Esophagus (tissue), 2 donors: Measurements from ENCODE around the gene ARHGAP32. TPM values are rescaled to one million over a fixed set of nuclear protein-coding genes. Genes with fewer than 3 reads are reported as not detected.
"Not testable (repeated sequence)": the region's sequence is repeated elsewhere in the genome, so short reads cannot be mapped to it uniquely, and the experiment has no call there.

Experiments used
- H3K27ac ChIP-seq, 2 donors: one replicate each; pipeline ENCODE4 v1.5.1; 2013; ENCODE audit warnings: low read depth in 2 of 2, mild to moderate bottlenecking in 2 of 2, inconsistent platforms in 1 of 2, low read length in 1 of 2, moderate library complexity in 1 of 2
- H3K27me3 ChIP-seq, 2 donors: one replicate each; pipeline ENCODE4 v1.6.1; 2013; ENCODE audit warnings: low read length in 2 of 2, control low read depth in 1 of 2, mild to moderate bottlenecking in 1 of 2; ENCODE audit not compliant: insufficient read depth in 2 of 2, control insufficient read depth in 1 of 2
- H3K36me3 ChIP-seq, 2 donors: one replicate each; pipeline ENCODE4 v1.6.1; 2013; ENCODE audit warnings: low read length in 1 of 2; ENCODE audit not compliant: control insufficient read depth in 2 of 2, insufficient read depth in 2 of 2
- H3K4me1 ChIP-seq, 2 donors: one replicate each; pipeline ENCODE4 v1.6.1; 2013; ENCODE audit warnings: low read length in 1 of 2; ENCODE audit not compliant: control insufficient read depth in 2 of 2, insufficient read depth in 2 of 2
- H3K4me3 ChIP-seq, 2 donors: one replicate each; pipeline ENCODE4 v1.5.1; 2013; ENCODE audit warnings: low read length in 2 of 2, mild to moderate bottlenecking in 2 of 2, low read depth in 1 of 2, moderate library complexity in 1 of 2
- H3K9me3 ChIP-seq, 2 donors: one replicate each; pipeline ENCODE4 v1.6.1; 2013; ENCODE audit warnings: mild to moderate bottlenecking in 2 of 2, low read depth in 1 of 2, low read length in 1 of 2, moderate library complexity in 1 of 2; ENCODE audit not compliant: control insufficient read depth in 2 of 2, insufficient read depth in 1 of 2
- WGBS, 2 donors: extraction: QIAGEN DNeasy Blood & Tissue Kit; methylation state at CpG; one replicate each; pipeline ENCODE4 v1.1.7; 2013; 5-methylcytosine and 5-hydroxymethylcytosine counted together
- polyA plus RNA-seq, 2 donors: library from polyadenylated mRNA; stranded (reverse); fragments of 200-250 nt; gene quantifications; one replicate each; pipeline ENCODE4 v1.2.3, GENCODE V29; 2013
- donor health status: healthy with polysubstance abuse.
- donor health status: Bipolar disorder and iron deficiency.

Gene ARHGAP32
- polyA plus RNA-seq, 2 donors = 17.8 to 18.9 TPM

- peak overlapping the region in 1 of 2 donors; percentile 22 for H3K27ac ChIP-seq
- no peaks in the 10 kb centered on the region for H3K27me3 ChIP-seq
- WGBS, 2 donors = 56 to 59% methylated on average over 8 of the region's 8 CpGs
- no peaks in the 10 kb centered on the region for H3K9me3 ChIP-seq
- H3K36me3 ChIP-seq = no peaks in the 10 kb centered on the region
- H3K4me3 ChIP-seq = no peak overlapping the region
- H3K4me1 ChIP-seq = no peaks in the 10 kb centered on the region
Observed at GRCh38 chr11:129141748-129142523, 50.2 kb downstream of the ARHGAP32 start.

DNA sequence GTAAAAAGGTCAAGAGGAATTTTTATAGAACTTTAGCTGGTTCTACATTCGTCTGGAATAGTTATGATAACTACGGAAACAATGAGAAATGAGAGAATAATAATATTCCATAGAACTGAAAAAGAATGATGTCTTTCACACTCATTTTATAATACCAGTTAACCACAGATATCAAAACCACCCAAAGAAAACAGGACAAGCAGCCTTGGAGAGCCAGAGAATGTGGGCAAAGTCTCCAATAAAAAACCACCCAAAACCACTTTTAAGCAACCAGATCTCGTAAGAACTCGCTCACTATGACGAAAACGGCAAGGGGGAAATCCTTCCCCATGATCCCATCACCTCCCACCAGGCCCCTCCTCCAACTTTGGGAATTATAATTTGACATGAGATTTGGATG is 60.8 kb downstream of the ARHGAP32 start:
- H3K4me1 ChIP-seq = no peaks in the 10 kb centered on the region
- no peaks in the 10 kb centered on the region for H3K27me3 ChIP-seq
- no peaks in the 10 kb centered on the region for H3K36me3 ChIP-seq
- no peak overlapping the region for H3K4me3 ChIP-seq
- H3K9me3 ChIP-seq = no peaks in the 10 kb centered on the region
- 88 to 90% methylated on average over 6 of the region's 6 CpGs for WGBS, 2 donors
- H3K27ac ChIP-seq = no peak overlapping the region

DNA sequence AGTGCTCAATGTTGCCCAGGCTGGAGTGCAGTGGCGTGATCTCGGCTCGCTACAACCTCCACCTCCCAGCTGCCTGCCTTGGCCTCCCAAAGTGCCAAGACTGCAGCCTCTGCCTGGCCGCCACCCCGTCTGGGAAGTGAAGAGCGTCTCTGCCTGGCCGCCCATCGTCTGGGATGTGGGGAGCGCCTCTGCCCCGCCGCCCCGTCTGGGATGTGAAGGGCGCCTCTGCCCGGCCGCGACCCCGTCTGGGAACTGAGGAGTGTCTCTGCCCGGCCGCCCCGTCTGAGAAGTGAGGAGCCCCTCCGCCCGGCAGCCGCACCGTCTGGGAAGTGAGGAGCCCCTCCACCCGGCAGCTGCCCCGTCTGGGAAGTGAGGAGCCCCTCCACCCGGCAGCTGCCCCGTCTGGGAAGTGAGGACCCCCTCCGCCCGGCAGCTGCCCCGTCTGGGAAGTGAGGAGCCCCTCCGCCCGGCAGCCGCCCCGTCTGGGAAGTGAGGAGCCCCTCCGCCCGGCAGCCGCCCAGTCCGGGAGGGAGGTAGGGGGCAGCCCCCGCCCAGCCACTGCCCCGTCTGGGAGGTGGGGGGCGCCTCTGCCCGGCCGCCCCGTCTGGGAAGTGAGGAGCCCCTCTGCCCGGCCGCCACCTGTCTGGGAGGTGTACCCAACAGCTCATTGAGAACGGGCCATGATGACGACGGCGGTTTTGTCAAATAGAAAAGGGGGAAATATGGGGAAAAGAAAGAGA is 63.1 kb downstream of the ARHGAP32 start:
- H3K4me1 ChIP-seq, H3K36me3 ChIP-seq, H3K27me3 ChIP-seq, H3K4me3 ChIP-seq, H3K27ac ChIP-seq, H3K9me3 ChIP-seq: not testable (repeated sequence)
- 95 to 97% methylated on average over 50 to 51 of the region's 51 CpGs for WGBS, 2 donors

- Histone ChIP-seq H3K36me3 (peaks cover 0 to 2% of the 10 kb centered on the region in 2 donors), H3K4me3 (no peak overlapping the region), H3K9me3 (no peaks in the 10 kb centered on the region), H3K27me3 (no peaks in the 10 kb centered on the region), H3K4me1 (no peaks in the 10 kb centered on the region), H3K27ac (no peak overlapping the region)
- WGBS, 2 donors = 78 to 85% methylated on average over 2 of the region's 2 CpGs
Observed at GRCh38 chr11:129119036-129119435, 73.1 kb downstream of the ARHGAP32 start.

GRCh38 chr11:129117595-129118350 is 74.4 kb downstream of the ARHGAP32 start:
- H3K4me3 ChIP-seq = no peak overlapping the region

GRCh38 chr11:129115652-129116586 is 76.2 kb downstream of the ARHGAP32 start:
- Histone ChIP-seq H3K27me3 (no peaks in the 10 kb centered on the region), H3K36me3 (peaks cover 0 to 2% of the 10 kb centered on the region in 2 donors), H3K4me3 (no peak overlapping the region), H3K27ac (no peak overlapping the region), H3K4me1 (no peaks in the 10 kb centered on the region), H3K9me3 (no peaks in the 10 kb centered on the region)
- WGBS, 2 donors = 21 to 37% methylated on average over 2 of the region's 2 CpGs

More at GRCh38 chr11:129117595-129118350, 74.4 kb downstream of the ARHGAP32 start:
- Histone ChIP-seq H3K27me3 (no peaks in the 10 kb centered on the region), H3K9me3 (no peaks in the 10 kb centered on the region), H3K4me1 (no peaks in the 10 kb centered on the region), H3K27ac (no peak overlapping the region), H3K36me3 (peaks cover 0 to 2% of the 10 kb centered on the region in 2 donors)
- 30 to 33% methylated on average over 6 of the region's 6 CpGs for WGBS, 2 donors

DNA sequence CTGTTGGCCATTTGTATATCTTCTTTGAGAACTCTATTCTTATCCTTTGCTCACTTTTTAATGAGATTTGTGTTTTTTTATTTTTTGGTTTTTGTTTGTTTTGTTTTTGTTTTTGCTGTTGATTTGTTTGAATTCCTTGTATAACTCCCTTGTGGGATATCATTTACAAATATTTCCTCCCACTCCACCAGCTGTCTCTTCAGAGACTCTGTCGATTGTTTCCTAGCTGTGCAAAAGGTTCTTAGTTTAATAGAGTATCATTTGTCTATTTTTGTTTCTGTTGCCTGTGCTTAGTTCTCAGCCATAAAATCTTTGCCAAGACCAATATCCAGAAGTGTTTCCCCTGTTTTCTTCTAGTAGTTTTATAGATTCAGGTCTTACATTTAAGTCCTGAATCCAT is 82.4 kb downstream of the ARHGAP32 start:
- no peaks in the 10 kb centered on the region for H3K36me3 ChIP-seq
- H3K4me3 ChIP-seq = no peak overlapping the region
- H3K9me3 ChIP-seq = no peaks in the 10 kb centered on the region
- no peaks in the 10 kb centered on the region for H3K4me1 ChIP-seq
- no peaks in the 10 kb centered on the region for H3K27me3 ChIP-seq
- 80 to 90% methylated on average over 1 of the region's 1 CpG for WGBS, 2 donors
- H3K27ac ChIP-seq = no peak overlapping the region

DNA sequence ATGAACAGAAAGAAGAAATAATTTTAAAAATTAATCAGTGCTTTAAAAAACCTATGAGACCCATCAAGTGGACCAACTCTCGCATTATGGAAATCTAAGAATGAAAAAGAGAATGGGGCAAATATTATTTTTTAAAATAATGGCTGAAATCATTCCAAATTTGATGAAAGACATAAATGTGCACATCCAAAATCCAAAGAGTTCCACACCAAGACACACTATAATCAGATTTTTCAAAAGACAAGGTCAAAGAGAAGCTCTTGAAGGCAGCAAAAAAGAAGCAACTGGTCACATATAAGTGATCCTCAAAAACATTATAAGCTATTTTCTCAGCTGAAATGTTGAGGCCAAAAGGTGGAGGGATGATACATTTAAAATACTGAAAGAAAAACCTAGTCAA is 85.3 kb downstream of the ARHGAP32 start:
- 94 to 95% methylated on average over 1 of the region's 1 CpG for WGBS, 2 donors
- H3K4me3 ChIP-seq = no peak overlapping the region
- no peaks in the 10 kb centered on the region for H3K9me3 ChIP-seq
- H3K27ac ChIP-seq = no peak overlapping the region
- H3K27me3 ChIP-seq = no peaks in the 10 kb centered on the region
- no peaks in the 10 kb centered on the region for H3K36me3 ChIP-seq
- H3K4me1 ChIP-seq = no peaks in the 10 kb centered on the region

DNA sequence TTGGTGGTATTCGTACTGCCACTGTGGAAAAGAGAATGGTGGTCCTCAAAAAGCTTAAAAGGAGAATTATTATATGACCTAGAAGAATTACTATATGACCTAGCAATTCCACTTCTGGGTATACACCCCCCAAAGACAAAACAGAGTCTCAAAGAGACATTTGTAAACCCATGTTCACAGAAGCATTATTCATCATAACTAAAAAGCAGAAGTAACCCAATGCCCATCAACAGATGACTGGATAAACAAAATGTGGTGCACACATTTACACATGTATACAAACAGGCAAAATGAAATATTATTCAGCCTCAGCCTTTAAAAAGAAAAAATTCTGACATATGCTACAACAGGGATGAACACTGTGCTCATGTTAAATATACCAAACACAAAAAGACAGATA is 89.4 kb downstream of the ARHGAP32 start:
- no peak overlapping the region for H3K4me3 ChIP-seq
- no peaks in the 10 kb centered on the region for H3K4me1 ChIP-seq
- no peak overlapping the region for H3K27ac ChIP-seq
- H3K27me3 ChIP-seq = no peaks in the 10 kb centered on the region
- peaks cover 0 to 2% of the 10 kb centered on the region in 2 donors for H3K36me3 ChIP-seq
- peaks cover 0 to 6% of the 10 kb centered on the region in 2 donors for H3K9me3 ChIP-seq
- WGBS, 2 donors = 84 to 87% methylated on average over 1 of the region's 1 CpG
